SJCRH30 (cell line): ENCODE data around the gene LAP3. TPM values are rescaled to one million over a fixed set of nuclear protein-coding genes. Genes with fewer than 3 reads are reported as not detected.
"Not testable (repeated sequence)": the region's sequence is repeated elsewhere in the genome, so short reads cannot be mapped to it uniquely, and the experiment has no call there.

ENCODE experiments used
- DNase-seq, 2 experiments: peaks; one replicate each; pipeline ENCODE4 v3.0.0-alpha.2; 2015 to 2020
- H3K27ac ChIP-seq: fragments of 250-450 bp; sonication (Bioruptor Pico); 2 replicates; pipeline ENCODE4 v1.5.1; 2020; ENCODE audit warnings: mild to moderate bottlenecking, moderate library complexity
- H3K27me3 ChIP-seq: fragments of 250-450 bp; sonication (Bioruptor Pico); 2 replicates; pipeline ENCODE4 v1.5.1; 2020; ENCODE audit warnings: mild to moderate bottlenecking, moderate library complexity
- H3K36me3 ChIP-seq: fragments of 250-450 bp; sonication (Bioruptor Pico); 2 replicates; pipeline ENCODE4 v1.5.1; 2020; ENCODE audit warnings: mild to moderate bottlenecking, moderate library complexity
- H3K4me1 ChIP-seq: fragments of 250-450 bp; sonication (Bioruptor Pico); 2 replicates; pipeline ENCODE4 v1.5.1; 2020; ENCODE audit warnings: mild to moderate bottlenecking, moderate library complexity
- H3K4me3 ChIP-seq: fragments of 250-450 bp; sonication (Bioruptor Pico); 2 replicates; pipeline ENCODE4 v1.5.1; 2020; ENCODE audit warnings: mild to moderate bottlenecking, moderate library complexity
- H3K9me3 ChIP-seq: fragments of 250-450 bp; sonication (Bioruptor Pico); replicated peaks from 2 replicates; pipeline ENCODE4 v1.5.1; 2020; ENCODE audit warnings: mild to moderate bottlenecking, moderate library complexity
- total RNA-seq: library from RNA; depleted of rRNA; stranded (reverse); fragments of >200 nt; shearing (Covaris generic); gene quantifications from 2 replicates; pipeline ENCODE4 v1.2.3, GENCODE V29; 2014; rRNA removed

LAP3 gene
- total RNA-seq, result 58.3 and 61.5 TPM in 2 replicates

DNA sequence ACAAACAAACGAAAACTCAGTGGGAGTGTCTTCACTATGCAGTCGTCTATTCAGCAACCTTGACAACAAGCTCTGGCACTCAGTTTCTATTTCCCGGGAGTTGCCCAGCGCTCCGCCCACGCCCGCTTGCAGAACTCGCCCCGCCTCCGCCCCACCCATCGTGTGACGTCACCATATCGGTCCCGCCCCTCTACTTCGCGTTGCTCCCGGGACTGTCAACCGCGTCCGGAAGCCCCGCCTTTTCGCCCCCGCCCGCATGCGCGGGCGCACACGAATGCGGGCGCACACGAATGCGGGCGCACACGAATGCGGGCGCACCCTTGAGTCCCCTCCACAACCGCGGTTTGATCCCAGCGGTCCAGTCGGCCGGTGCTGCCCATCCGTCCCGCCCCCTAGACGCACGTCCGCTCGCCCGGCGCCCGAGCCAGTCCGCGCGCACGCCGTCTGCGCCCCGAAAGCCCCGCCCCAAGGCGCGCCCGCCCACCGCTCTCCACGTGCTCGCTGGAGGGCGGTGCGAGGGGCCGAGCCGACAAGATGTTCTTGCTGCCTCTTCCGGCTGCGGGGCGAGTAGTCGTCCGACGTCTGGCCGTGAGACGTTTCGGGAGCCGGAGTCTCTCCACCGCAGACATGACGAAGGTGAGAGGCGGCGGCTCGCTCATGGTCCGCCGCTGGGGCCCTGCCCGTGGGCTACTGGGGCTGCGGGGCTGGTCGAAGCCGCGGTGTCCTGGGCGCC is at the start of gene LAP3:
Gene LAP3, plus strand, starts transcription at position 267 of the 733 bp plus-strand sequence. Its CDS starts 268 bp downstream, at position 535.
- Histone ChIP-seq H3K27ac (peak within 1 kb of the TSS; percentile 18; the same call in 1 of the 2 replicates), H3K4me1 (no peaks in the 10 kb centered on the region), H3K4me3 (peak within 1 kb of the TSS; percentile 60), H3K9me3 (no peaks in the 10 kb centered on the region), H3K27me3 (no peaks in the 10 kb centered on the region), H3K36me3 (peaks cover 3% of the 10 kb centered on the region; the same call in 1 of the 2 replicates)
- peak; percentile 93 to 94 for DNase-seq

GRCh38 chr4:17528551-17529165 is 48.3 kb upstream of the LAP3 start:
- Histone ChIP-seq H3K27ac (no peak overlapping the region), H3K4me3 (no peak overlapping the region), H3K4me1 (no peaks in the 10 kb centered on the region), H3K9me3 (no peaks in the 10 kb centered on the region), H3K36me3 (no peaks in the 10 kb centered on the region), H3K27me3 (0 out of 2 replicates have a peak, but pooled peaks cover 3% of the 10 kb centered on the region)
- no peak for DNase-seq

DNA sequence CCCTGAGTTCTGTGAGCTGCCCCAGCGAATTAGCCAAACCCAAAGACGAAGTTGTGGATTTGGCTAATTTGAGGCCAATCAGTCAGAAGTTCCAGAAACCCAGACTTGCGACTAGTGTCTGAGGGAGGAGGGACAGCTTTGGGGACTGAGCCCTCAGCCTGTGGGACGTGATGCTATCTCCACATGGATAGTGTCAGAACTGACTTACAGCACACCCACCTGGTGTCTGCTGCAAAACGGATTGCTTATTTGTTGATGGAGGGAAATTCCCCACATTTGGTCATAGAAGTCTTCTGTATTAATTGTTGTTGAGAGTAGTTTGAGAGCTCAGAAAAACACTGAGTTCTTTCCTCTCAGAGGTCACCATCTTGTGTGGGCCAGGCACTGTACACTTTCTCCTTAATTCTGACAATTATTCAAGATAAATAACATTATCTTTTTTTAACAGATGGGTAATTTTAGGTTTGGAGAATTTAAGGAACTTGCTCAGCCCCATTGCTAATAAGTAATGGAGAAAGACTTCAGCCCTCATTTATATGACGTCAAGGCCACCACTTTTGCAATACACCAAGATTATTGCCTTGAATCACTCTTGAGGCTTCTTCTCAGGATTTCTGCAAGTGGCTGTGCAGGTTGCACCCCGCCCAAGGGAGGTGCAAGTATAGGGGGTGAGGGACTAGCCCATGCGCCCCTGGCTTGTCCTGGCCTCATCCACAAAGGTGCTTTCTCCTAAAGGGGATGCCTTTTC is 45.3 kb upstream of the LAP3 start:
- no peaks in the 10 kb centered on the region for H3K9me3 ChIP-seq
- H3K36me3 ChIP-seq, result no peaks in the 10 kb centered on the region
- H3K27ac ChIP-seq, result no peak overlapping the region
- DNase-seq, result no peak
- H3K27me3 ChIP-seq, result 0 out of 2 replicates have a peak, but pooled peaks cover 3% of the 10 kb centered on the region
- no peak overlapping the region for H3K4me3 ChIP-seq
- H3K4me1 ChIP-seq, result no peaks in the 10 kb centered on the region

DNA sequence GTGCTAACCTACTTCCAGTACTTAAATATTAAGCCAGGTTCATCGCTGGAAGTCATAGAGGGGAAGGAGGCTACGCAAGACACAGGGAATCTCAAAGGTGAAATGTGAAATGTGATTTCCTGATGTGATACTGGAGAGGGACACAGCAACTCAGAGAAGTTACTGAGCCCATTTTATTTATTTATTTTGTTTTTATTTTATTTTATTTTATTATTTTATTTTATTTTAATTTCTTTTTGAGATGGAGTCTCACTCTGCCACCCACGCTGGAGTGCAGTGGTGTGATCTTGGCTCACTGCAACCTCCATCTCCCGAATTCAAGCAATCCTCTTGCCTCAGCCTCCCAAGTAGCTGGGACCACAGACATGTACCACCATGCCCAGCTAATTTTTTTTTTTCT is 42.3 kb upstream of the LAP3 start:
- no peak overlapping the region for H3K27ac ChIP-seq
- no peak overlapping the region for H3K4me3 ChIP-seq
- H3K4me1 ChIP-seq, result no peaks in the 10 kb centered on the region
- H3K36me3 ChIP-seq, result no peaks in the 10 kb centered on the region
- H3K9me3 ChIP-seq, result no peaks in the 10 kb centered on the region; the same call in 1 of the 2 replicates
- H3K27me3 ChIP-seq, result 0 out of 2 replicates have a peak, but pooled peaks cover 3% of the 10 kb centered on the region
- no peak for DNase-seq

- Histone ChIP-seq H3K9me3 (no peaks in the 10 kb centered on the region; the same call in 1 of the 2 replicates), H3K4me1 (no peaks in the 10 kb centered on the region), H3K27me3 (0 out of 2 replicates have a peak, but pooled peaks cover 3% of the 10 kb centered on the region), H3K27ac (no peak overlapping the region), H3K4me3 (no peak overlapping the region), H3K36me3 (no peaks in the 10 kb centered on the region)
- DNase-seq, result no peak
Observed at GRCh38 chr4:17535242-17535641, 41.8 kb upstream of the LAP3 start.

GRCh38 chr4:17535906-17536305 is 41.1 kb upstream of the LAP3 start:
- Histone ChIP-seq H3K4me1 (no peaks in the 10 kb centered on the region), H3K27ac (no peak overlapping the region), H3K27me3 (0 out of 2 replicates have a peak, but pooled peaks cover 3% of the 10 kb centered on the region), H3K9me3 (no peaks in the 10 kb centered on the region; the same call in 1 of the 2 replicates), H3K36me3 (no peaks in the 10 kb centered on the region), H3K4me3 (no peak overlapping the region)
- peak; percentile 25 to 49 for DNase-seq

DNA sequence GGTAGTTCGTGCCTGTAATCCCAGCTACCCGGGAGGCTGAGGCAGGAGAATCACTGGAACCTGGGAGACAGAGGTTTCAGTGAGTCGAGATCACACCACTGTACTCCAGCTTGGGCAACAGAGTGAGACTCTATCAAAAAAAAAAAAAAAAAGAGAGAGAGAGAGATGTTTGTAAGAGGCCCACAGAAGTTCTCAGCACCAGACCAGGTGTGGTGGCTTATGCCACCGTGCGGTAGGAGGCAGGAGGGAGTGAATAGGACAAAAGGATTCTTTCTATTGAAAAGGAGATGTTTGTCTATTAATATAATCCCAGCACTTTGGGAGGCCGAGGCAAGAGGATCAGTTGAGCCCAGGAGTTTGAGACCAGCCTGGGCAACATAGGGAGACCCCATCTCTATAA is 39.9 kb upstream of the LAP3 start:
- not testable (repeated sequence) for H3K36me3 ChIP-seq, H3K4me1 ChIP-seq, DNase-seq, H3K27ac ChIP-seq, H3K9me3 ChIP-seq, H3K4me3 ChIP-seq, H3K27me3 ChIP-seq

GRCh38 chr4:17544205-17544604 is 32.8 kb upstream of the LAP3 start:
- DNase-seq, result peak; percentile 78 to 86
- H3K27me3 ChIP-seq, result no peaks in the 10 kb centered on the region
- peak overlapping the region; percentile 50 for H3K27ac ChIP-seq
- H3K36me3 ChIP-seq, result no peaks in the 10 kb centered on the region
- no peaks in the 10 kb centered on the region; the same call in 1 of the 2 replicates for H3K9me3 ChIP-seq
- no peak overlapping the region for H3K4me3 ChIP-seq
- peaks cover 14% of the 10 kb centered on the region for H3K4me1 ChIP-seq

- Histone ChIP-seq H3K4me3 (no peak overlapping the region), H3K4me1 (peaks cover 14% of the 10 kb centered on the region), H3K9me3 (no peaks in the 10 kb centered on the region; the same call in 1 of the 2 replicates), H3K27me3 (no peaks in the 10 kb centered on the region), H3K27ac (peak overlapping the region; percentile 50), H3K36me3 (no peaks in the 10 kb centered on the region)
- DNase-seq, result peak; percentile 23 to 53
Observed at GRCh38 chr4:17544831-17545234, 32.2 kb upstream of the LAP3 start.

GRCh38 chr4:17545374-17546140 is 31.4 kb upstream of the LAP3 start:
- Histone ChIP-seq H3K9me3 (no peaks in the 10 kb centered on the region), H3K36me3 (no peaks in the 10 kb centered on the region), H3K27ac (no peak overlapping the region), H3K27me3 (no peaks in the 10 kb centered on the region), H3K4me1 (peaks cover 14% of the 10 kb centered on the region), H3K4me3 (no peak overlapping the region)
- no peak for DNase-seq

- no peak overlapping the region for H3K4me3 ChIP-seq
- H3K9me3 ChIP-seq, result no peaks in the 10 kb centered on the region
- no peak for DNase-seq
- peaks cover 14% of the 10 kb centered on the region for H3K4me1 ChIP-seq
- H3K36me3 ChIP-seq, result no peaks in the 10 kb centered on the region
- no peaks in the 10 kb centered on the region for H3K27me3 ChIP-seq
- no peak overlapping the region for H3K27ac ChIP-seq
Observed at GRCh38 chr4:17546222-17546621, 30.8 kb upstream of the LAP3 start.

DNA sequence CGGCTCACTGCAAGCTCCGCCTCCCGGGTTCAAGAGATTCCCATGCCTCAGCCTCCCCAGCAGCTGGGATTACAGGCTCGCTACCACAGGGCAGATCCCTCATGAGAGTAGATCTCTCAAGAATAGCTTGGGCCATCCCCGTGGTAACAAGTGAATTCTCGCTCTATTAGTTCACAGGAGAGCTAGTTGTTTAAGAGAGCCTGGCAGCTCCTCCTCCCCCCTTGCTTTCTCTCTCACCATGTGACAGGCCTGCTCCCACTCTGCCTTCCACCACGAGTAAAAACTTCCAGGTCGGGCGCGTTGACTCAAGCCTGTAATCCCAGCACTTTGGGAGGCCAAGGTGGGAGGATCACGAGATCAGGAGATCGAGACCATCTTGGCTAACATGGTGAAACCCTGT is 30.3 kb upstream of the LAP3 start:
- H3K9me3 ChIP-seq, result no peaks in the 10 kb centered on the region
- H3K36me3 ChIP-seq, result no peaks in the 10 kb centered on the region
- H3K27me3 ChIP-seq, result no peaks in the 10 kb centered on the region
- H3K4me1 ChIP-seq, result peaks cover 14% of the 10 kb centered on the region
- no peak for DNase-seq
- no peak overlapping the region for H3K4me3 ChIP-seq
- no peak overlapping the region for H3K27ac ChIP-seq

GRCh38 chr4:17550549-17550948 is 26.4 kb upstream of the LAP3 start:
- Histone ChIP-seq H3K4me3 (no peak overlapping the region), H3K27ac (no peak overlapping the region), H3K9me3 (no peaks in the 10 kb centered on the region), H3K27me3 (no peaks in the 10 kb centered on the region), H3K4me1 (no peaks in the 10 kb centered on the region), H3K36me3 (no peaks in the 10 kb centered on the region)
- DNase-seq, result no peak

DNA sequence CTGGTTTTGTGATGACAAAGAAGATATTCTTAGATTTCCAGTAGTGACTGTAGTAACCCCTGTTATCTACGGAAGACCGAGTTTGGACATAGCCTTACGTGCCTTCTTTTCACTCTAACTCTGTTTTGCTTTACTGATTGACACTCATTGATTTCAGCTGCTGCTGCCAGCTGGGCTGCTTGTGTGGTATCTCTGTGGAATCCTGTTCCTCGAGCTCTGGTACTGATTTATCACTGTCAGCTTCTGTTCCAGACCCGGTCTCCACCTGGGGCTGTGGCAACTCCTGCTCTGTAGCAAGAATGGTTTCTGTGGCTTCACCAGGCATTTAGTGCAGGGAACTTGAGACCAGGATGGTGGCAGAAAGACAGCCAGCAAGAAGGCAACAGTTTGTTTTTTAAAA is 24.6 kb upstream of the LAP3 start:
- H3K27ac ChIP-seq, result no peak overlapping the region
- H3K27me3 ChIP-seq, result no peaks in the 10 kb centered on the region
- no peaks in the 10 kb centered on the region for H3K4me1 ChIP-seq
- no peaks in the 10 kb centered on the region for H3K9me3 ChIP-seq
- H3K36me3 ChIP-seq, result no peaks in the 10 kb centered on the region
- DNase-seq, result no peak
- no peak overlapping the region for H3K4me3 ChIP-seq
